H9 (cell line): Measurements from ENCODE around the gene ULK1. TPM values are rescaled to one million over a fixed set of nuclear protein-coding genes. Genes with fewer than 3 reads are reported as not detected.

Experiments used
- DNase-seq: peaks from one replicate; pipeline ENCODE4 v3.0.0-alpha.2; 2017
- H2AFZ ChIP-seq: one replicate; pipeline ENCODE4 v1.6.1; 2013; ENCODE audit warnings: mild to moderate bottlenecking, low read length, control low read depth, moderate library complexity
- H2AK5ac ChIP-seq: 2 replicates; pipeline ENCODE4 v1.6.1; 2013; ENCODE audit warnings: low read length, control low read depth, mixed read lengths; ENCODE audit not compliant: insufficient read length
- H2BK120ac ChIP-seq: one replicate; pipeline ENCODE4 v1.6.1; 2013; ENCODE audit warnings: low read depth, mild to moderate bottlenecking, low read length, control low read depth, inconsistent platforms; ENCODE audit not compliant: poor library complexity, severe bottlenecking
- H2BK12ac ChIP-seq: 2 replicates; pipeline ENCODE4 v1.6.1; 2013; ENCODE audit warnings: low read length, control low read depth, mixed read lengths, low read depth; ENCODE audit not compliant: insufficient read length
- H2BK15ac ChIP-seq: 2 replicates; pipeline ENCODE4 v1.6.1; 2013; ENCODE audit warnings: low read depth, low read length, control low read depth
- H2BK20ac ChIP-seq: one replicate; pipeline ENCODE4 v1.6.1; 2013; ENCODE audit warnings: low read depth, mild to moderate bottlenecking, low read length, control low read depth, inconsistent platforms; ENCODE audit not compliant: poor library complexity, severe bottlenecking
- H2BK5ac ChIP-seq: 2 replicates; pipeline ENCODE4 v1.6.1; 2013; ENCODE audit warnings: low read length, control low read depth, mixed read lengths; ENCODE audit not compliant: insufficient read length
- H3K14ac ChIP-seq: 2 replicates; pipeline ENCODE4 v1.6.1; 2013; ENCODE audit warnings: low read length, control low read depth; ENCODE audit not compliant: insufficient read depth
- H3K18ac ChIP-seq: 2 replicates; pipeline ENCODE4 v1.6.1; 2013; ENCODE audit warnings: low read depth, mild to moderate bottlenecking, mixed read lengths, low read length, control low read depth; ENCODE audit not compliant: insufficient read length
- H3K23ac ChIP-seq: 2 replicates; pipeline ENCODE4 v1.6.1; 2013; ENCODE audit warnings: low read length, control low read depth, mixed read lengths, low read depth; ENCODE audit not compliant: insufficient read length
- H3K23me2 ChIP-seq: 2 replicates; pipeline ENCODE4 v1.6.1; 2013; ENCODE audit warnings: low read depth, mild to moderate bottlenecking, mixed read lengths, low read length, control low read depth; ENCODE audit not compliant: insufficient read length, poor library complexity, severe bottlenecking
- H3K27ac ChIP-seq: 2 replicates; pipeline ENCODE4 v1.5.1; 2013; ENCODE audit warnings: low read length, control low read depth, mixed read lengths, low read depth; ENCODE audit not compliant: insufficient read length
- H3K27me3 ChIP-seq: 2 replicates; pipeline ENCODE4 v1.6.1; 2013; ENCODE audit warnings: low read length, control low read depth, inconsistent platforms; ENCODE audit not compliant: insufficient read depth
- H3K4ac ChIP-seq: 2 replicates; pipeline ENCODE4 v1.6.1; 2013; ENCODE audit warnings: low read depth, mild to moderate bottlenecking, control low read depth, inconsistent platforms, low read length, moderate library complexity
- H3K4me1 ChIP-seq: 2 replicates; pipeline ENCODE4 v1.6.1; 2013; ENCODE audit warnings: low read length, control low read depth, inconsistent platforms; ENCODE audit not compliant: insufficient read depth
- H3K4me2 ChIP-seq: 2 replicates; pipeline ENCODE4 v1.6.1; 2013; ENCODE audit warnings: low read length, control low read depth, mixed read lengths; ENCODE audit not compliant: insufficient read length, insufficient read depth
- H3K56ac ChIP-seq: 2 replicates; pipeline ENCODE4 v1.6.1; 2013; ENCODE audit warnings: low read depth, mild to moderate bottlenecking, mixed read lengths, low read length, control low read depth; ENCODE audit not compliant: insufficient read length
- H3K79me1 ChIP-seq: 2 replicates; pipeline ENCODE4 v1.6.1; 2013; ENCODE audit warnings: low read depth, mild to moderate bottlenecking, moderate library complexity, low read length, control low read depth, inconsistent platforms; ENCODE audit not compliant: insufficient read depth, poor library complexity, severe bottlenecking
- H3K79me2 ChIP-seq: 2 replicates; pipeline ENCODE4 v1.6.1; 2013; ENCODE audit warnings: low read length, control low read depth, inconsistent platforms; ENCODE audit not compliant: insufficient read depth
- H3K9ac ChIP-seq: 2 replicates; pipeline ENCODE4 v1.6.1; 2013; ENCODE audit warnings: low read length, control low read depth, mixed read lengths; ENCODE audit not compliant: insufficient read length; ENCODE audit errors: extremely low read depth
- H3K9me3 ChIP-seq: one replicate; pipeline ENCODE4 v1.6.1; 2013; ENCODE audit warnings: low read depth, low read length, inconsistent platforms; ENCODE audit not compliant: control insufficient read depth
- H3T11ph ChIP-seq: one replicate; pipeline ENCODE4 v1.6.1; 2013; ENCODE audit warnings: mild to moderate bottlenecking, low read length, control low read depth, inconsistent platforms
- H4K20me1 ChIP-seq: one replicate; pipeline ENCODE4 v1.6.1; 2013; ENCODE audit not compliant: control insufficient read depth, insufficient read length, insufficient read depth
- H4K5ac ChIP-seq: 2 replicates; pipeline ENCODE4 v1.6.1; 2013; ENCODE audit warnings: low read depth, mild to moderate bottlenecking, mixed read lengths, low read length, control low read depth; ENCODE audit not compliant: insufficient read length
- H4K8ac ChIP-seq: replicated peaks from 2 replicates; pipeline ENCODE4 v1.6.1; 2013; ENCODE audit warnings: low read length, control low read depth, mixed read lengths, low read depth; ENCODE audit not compliant: insufficient read length
- H4K91ac ChIP-seq: 2 replicates; pipeline ENCODE4 v1.6.1; 2013; ENCODE audit warnings: low read depth, mild to moderate bottlenecking, moderate library complexity, mixed read lengths, low read length, control low read depth; ENCODE audit not compliant: insufficient read length
- H3K27ac Mint-ChIP-seq, 3 experiments: 2 replicates in 2 of 3; 3 replicates in 1 of 3; pipeline ENCODE4 v1.8.0; 2020 to 2021; ENCODE audit warnings: mixed read lengths in 3 of 3, mild to moderate bottlenecking in 1 of 3, moderate library complexity in 1 of 3
- H3K27me3 Mint-ChIP-seq: 2 replicates; pipeline ENCODE4 v1.8.0; 2021; ENCODE audit warnings: low read depth, mild to moderate bottlenecking, moderate library complexity, mixed read lengths
- H3K36me3 Mint-ChIP-seq, 3 experiments: 2 replicates in 2 of 3; 3 replicates in 1 of 3; pipeline ENCODE4 v1.8.0; 2020 to 2021; ENCODE audit warnings: low read depth in 3 of 3, mixed read lengths in 3 of 3; ENCODE audit not compliant: insufficient read depth in 1 of 3
- H3K4me1 Mint-ChIP-seq, 2 experiments: 2 replicates each; pipeline ENCODE4 v1.8.0; 2020; ENCODE audit warnings: mixed read lengths in 2 of 2
- H3K4me3 Mint-ChIP-seq, 2 experiments: 2 replicates in 1 of 2; 3 replicates in 1 of 2; pipeline ENCODE4 v1.8.0; 2020 to 2021; ENCODE audit warnings: mild to moderate bottlenecking in 2 of 2, mixed read lengths in 2 of 2, moderate library complexity in 1 of 2
- H3K9me3 Mint-ChIP-seq, 2 experiments: 2 replicates in 1 of 2; 3 replicates in 1 of 2; pipeline ENCODE4 v1.8.0; 2020; ENCODE audit warnings: mild to moderate bottlenecking in 2 of 2, mixed read lengths in 2 of 2, moderate library complexity in 1 of 2
- CTCF ChIP-seq: fragments of 200-600 bp; sonication (generic); conservative IDR thresholded peaks from 3 replicates; pipeline ENCODE4 v1.8.0; 2021; ENCODE audit warnings: antibody characterized with exemption, mild to moderate bottlenecking
- whole genome bisulfite sequencing: extraction: QIAGEN DNeasy Blood & Tissue Kit; methylation state at CpG from one replicate; pipeline ENCODE4 v1.1.7; 2013; ENCODE audit warnings: missing lambda C conversion rate, low lambda C conversion rate, mixed read lengths; ENCODE audit not compliant: insufficient read length; ENCODE audit errors: extremely low coverage; 5-methylcytosine and 5-hydroxymethylcytosine counted together
- total RNA-seq: library from RNA; stranded (reverse); gene quantifications from 2 replicates; pipeline ENCODE4 v1.2.1, GENCODE V29; 2021

ULK1 gene
- total RNA-seq, 1 experiment from 2014 or later = 57.2 TPM

GRCh38 chr12:131965073-131965472 lies 70.7 kb downstream of the ULK1 start:
- Mint-ChIP-seq H3K9me3 (no peaks in the 10 kb centered on the region), H3K4me3 (no peak overlapping the region), H3K27me3 (no peaks in the 10 kb centered on the region), H3K36me3 (peaks cover 4 to 23% (median 18%) of the 10 kb centered on the region in 3 experiments; a peak in 6 of 7 replicates), H3K27ac (no peak overlapping the region; a peak in 1 of 7 replicates), H3K4me1 (0 out of 4 replicates have a peak, but pooled peaks cover 0 to 2% of the 10 kb centered on the region in 2 experiments)
- H2BK5ac ChIP-seq = no peak overlapping the region
- H4K91ac ChIP-seq = no peak overlapping the region
- no peak overlapping the region for H3K27ac ChIP-seq
- no peaks in the 10 kb centered on the region for H3K9me3 ChIP-seq
- no peak overlapping the region for H3T11ph ChIP-seq
- no peak overlapping the region for H2BK20ac ChIP-seq
- WGBS = no CpG with 5 or more reads among the region's 2 CpGs
- H3K4me2 ChIP-seq = no peak overlapping the region
- no peak overlapping the region for H2BK15ac ChIP-seq
- H2BK120ac ChIP-seq = no peak overlapping the region
- H3K4ac ChIP-seq = no peak overlapping the region
- H3K79me2 ChIP-seq = peaks cover 4% of the 10 kb centered on the region; the same call in 1 of the 2 replicates
- no peak overlapping the region for H3K9ac ChIP-seq
- H4K8ac ChIP-seq = no peak overlapping the region
- H3K27me3 ChIP-seq = no peaks in the 10 kb centered on the region
- H3K79me1 ChIP-seq = peaks cover 7% of the 10 kb centered on the region
- no peak for DNase-seq
- no peaks in the 10 kb centered on the region for H4K20me1 ChIP-seq
- no peak overlapping the region for H4K5ac ChIP-seq
- no peaks in the 10 kb centered on the region for H3K4me1 ChIP-seq
- H2AFZ ChIP-seq = no peak overlapping the region
- no peak overlapping the region for H3K56ac ChIP-seq
- no peak overlapping the region for H3K18ac ChIP-seq
- H3K23me2 ChIP-seq = no peaks in the 10 kb centered on the region
- TF ChIP-seq CTCF = no peak
- H3K14ac ChIP-seq = no peak overlapping the region
- H2BK12ac ChIP-seq = no peak overlapping the region
- H2AK5ac ChIP-seq = no peak overlapping the region
- no peak overlapping the region for H3K23ac ChIP-seq
